ENCODE results near the gene AMELX.
A peak's percentile ranks its signal among the peaks of the same experiment; 100 is the strongest.

AMELX gene

DNA sequence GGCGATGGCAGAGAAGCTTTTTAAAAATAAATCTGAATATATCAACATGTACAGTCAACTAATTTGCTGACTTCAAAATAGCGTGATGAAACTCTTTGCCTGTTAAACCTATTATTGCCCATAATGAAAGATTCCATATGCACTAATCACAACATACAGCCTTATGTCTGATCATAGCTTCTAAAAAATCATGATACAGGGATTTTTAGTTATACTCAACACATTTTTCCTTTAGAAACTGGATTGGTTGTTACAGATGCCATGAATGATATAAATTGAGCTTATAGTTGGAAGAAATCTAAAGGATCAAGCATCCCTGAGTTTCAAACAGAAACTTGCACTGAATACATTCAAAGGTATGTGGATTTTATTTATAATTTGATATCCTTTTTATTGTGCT lies at the start of gene AMELX:
Gene AMELX (plus strand): TSS at position 301 of the 400 bp plus-strand sequence. CDS start 1,376 bp downstream, outside the sequence.
- TF ChIP-seq CTCF (conservative IDR thresholded peaks at IDR 0.05) (no peak), ZFX (IDR thresholded peaks at IDR 0.05) (no peak)

DNA sequence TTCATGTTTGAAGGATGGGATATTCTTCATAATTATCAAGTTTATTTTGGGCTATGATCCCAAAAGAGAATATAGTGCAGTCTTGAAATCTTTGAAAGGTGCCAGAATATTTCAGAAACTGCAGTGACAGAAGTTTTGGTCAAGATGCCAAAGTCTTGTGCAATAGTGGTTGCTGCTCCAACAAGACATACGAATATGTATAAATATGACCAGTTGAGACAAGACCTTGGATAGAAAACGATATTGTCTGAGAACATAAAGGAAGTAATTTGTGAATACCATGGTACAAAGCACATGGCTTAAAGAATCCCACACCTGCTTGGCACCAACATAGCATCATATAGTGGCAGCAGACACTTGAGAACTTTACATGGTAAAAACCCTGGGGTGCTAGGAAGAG lies 48.6 kb upstream of the AMELX start:
- H3K27ac ChIP-seq = peak overlapping the region; percentile 70; the same call in 1 of the 2 replicates
- no peak for TF ChIP-seq ZFX (IDR thresholded peaks at IDR 0.05)
- TF ChIP-seq CTCF (conservative IDR thresholded peaks at IDR 0.05) = no peak

More for the DNA sequence above, at the start of gene AMELX:
- no peak within 1 kb of the TSS for H3K27ac ChIP-seq

- H3K27ac ChIP-seq = peak overlapping the region; percentile 67
- no peak for TF ChIP-seq ZFX (IDR thresholded peaks at IDR 0.05)
- TF ChIP-seq CTCF (conservative IDR thresholded peaks at IDR 0.05) = no peak
Measured at GRCh38 chrX:11254417-11255109, 38.6 kb upstream of the AMELX start.

GRCh38 chrX:11257290-11257689 lies 35.9 kb upstream of the AMELX start:
- TF ChIP-seq CTCF (conservative IDR thresholded peaks at IDR 0.05) = no peak
- no peak for TF ChIP-seq ZFX (IDR thresholded peaks at IDR 0.05)
- H3K27ac ChIP-seq = no peak overlapping the region

DNA sequence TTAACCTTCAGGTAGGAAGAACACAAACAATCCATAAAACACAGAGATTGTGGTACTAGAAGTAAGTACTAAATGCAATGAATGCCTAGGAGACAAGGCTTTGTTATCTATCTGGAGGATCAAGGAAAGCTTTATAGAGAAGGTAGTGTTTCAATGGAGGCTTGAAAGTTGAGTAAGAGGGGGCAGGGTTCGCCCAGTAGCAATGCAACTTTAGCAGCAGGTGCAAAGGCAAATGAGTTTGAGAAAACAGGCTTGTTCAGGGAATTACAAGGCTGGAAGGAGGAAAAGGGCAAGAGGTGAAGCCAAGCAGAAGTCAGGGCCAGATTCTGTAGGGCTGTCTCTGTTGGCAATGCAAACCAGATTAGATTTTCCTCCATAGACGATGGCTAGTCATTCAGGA lies 35.5 kb upstream of the AMELX start:
- peak overlapping the region; percentile 69; the same call in 1 of the 2 replicates for H3K27ac ChIP-seq
- TF ChIP-seq CTCF (conservative IDR thresholded peaks at IDR 0.05) = no peak
- no peak for TF ChIP-seq ZFX (IDR thresholded peaks at IDR 0.05)

GRCh38 chrX:11259437-11259836 lies 33.8 kb upstream of the AMELX start:
- H3K27ac ChIP-seq = no peak overlapping the region; the same call in 1 of the 2 replicates
- no peak for TF ChIP-seq CTCF (conservative IDR thresholded peaks at IDR 0.05)
- TF ChIP-seq ZFX (IDR thresholded peaks at IDR 0.05) = no peak

DNA sequence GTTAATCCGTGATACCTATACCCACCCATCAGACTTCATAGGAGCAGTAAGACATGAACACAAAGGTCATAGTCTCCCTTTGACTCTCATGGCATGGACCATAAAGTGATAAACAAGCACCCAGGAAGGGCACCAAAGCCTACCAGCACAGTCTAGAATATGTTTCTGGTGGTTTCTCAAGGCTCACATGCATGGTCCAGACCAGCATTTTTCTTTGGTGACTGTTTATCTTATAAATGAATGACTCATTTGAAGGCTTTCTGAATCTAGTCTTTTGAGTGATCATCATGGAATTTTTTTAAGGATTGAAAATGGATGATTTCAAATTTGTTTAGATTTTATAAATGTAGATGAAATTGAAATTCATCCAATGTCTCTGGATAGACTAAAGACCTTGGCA lies 32.0 kb upstream of the AMELX start:
- no peak for TF ChIP-seq ZFX (IDR thresholded peaks at IDR 0.05)
- no peak for TF ChIP-seq CTCF (conservative IDR thresholded peaks at IDR 0.05)
- H3K27ac ChIP-seq = no peak overlapping the region

Data from C4-2B (cell line).